AG10803 (cell line): Measurements from ENCODE around the gene GALNT1.
"Not testable (repeated sequence)": the region's sequence is repeated elsewhere in the genome, so short reads cannot be mapped to it uniquely, and the experiment has no call there.

ENCODE experiments used
- DNase-seq: peaks from one replicate; pipeline ENCODE4 v3.0.0; 2010; ENCODE audit warnings: low read depth
- H3K4me3 ChIP-seq: 2 replicates; pipeline ENCODE4 v1.5.1; 2011; ENCODE audit warnings: mild to moderate bottlenecking, low read length, control low read depth
- TF ChIP-seq, protein P1 (sequence below): conservative IDR thresholded peaks from 2 replicates; pipeline ENCODE4 v1.5.1; 2011; ENCODE audit warnings: mild to moderate bottlenecking, low read length, control low read depth, inconsistent platforms

GALNT1 gene

DNA sequence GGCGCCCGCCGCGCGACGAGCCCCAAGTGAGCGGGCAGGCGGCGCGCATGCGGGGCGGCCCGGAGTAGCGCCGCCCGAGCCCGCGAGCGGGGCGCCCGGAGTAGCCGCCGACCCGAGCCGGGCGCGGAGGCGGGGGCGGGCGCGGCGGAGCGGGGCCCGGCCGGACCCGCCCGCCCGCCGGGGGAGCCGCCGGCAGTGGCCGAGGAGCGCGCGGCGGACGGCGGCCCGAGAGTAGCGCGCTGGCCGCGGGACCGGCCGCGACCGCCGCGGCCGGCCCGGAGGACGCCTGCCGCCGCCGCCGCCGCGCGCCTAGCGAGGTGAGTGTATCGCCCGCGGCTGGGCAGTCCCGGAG lies at the start of gene GALNT1:
GALNT1 (plus strand) TSS at position 195 of the 352 bp plus-strand sequence. CDS start 72,923 bp downstream, outside the sequence.
- no peak for DNase-seq
- H3K4me3 ChIP-seq = peak within 1 kb of the TSS; percentile 73
- TF ChIP-seq, protein P1, sequence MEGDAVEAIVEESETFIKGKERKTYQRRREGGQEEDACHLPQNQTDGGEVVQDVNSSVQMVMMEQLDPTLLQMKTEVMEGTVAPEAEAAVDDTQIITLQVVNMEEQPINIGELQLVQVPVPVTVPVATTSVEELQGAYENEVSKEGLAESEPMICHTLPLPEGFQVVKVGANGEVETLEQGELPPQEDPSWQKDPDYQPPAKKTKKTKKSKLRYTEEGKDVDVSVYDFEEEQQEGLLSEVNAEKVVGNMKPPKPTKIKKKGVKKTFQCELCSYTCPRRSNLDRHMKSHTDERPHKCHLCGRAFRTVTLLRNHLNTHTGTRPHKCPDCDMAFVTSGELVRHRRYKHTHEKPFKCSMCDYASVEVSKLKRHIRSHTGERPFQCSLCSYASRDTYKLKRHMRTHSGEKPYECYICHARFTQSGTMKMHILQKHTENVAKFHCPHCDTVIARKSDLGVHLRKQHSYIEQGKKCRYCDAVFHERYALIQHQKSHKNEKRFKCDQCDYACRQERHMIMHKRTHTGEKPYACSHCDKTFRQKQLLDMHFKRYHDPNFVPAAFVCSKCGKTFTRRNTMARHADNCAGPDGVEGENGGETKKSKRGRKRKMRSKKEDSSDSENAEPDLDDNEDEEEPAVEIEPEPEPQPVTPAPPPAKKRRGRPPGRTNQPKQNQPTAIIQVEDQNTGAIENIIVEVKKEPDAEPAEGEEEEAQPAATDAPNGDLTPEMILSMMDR = no peak

DNA sequence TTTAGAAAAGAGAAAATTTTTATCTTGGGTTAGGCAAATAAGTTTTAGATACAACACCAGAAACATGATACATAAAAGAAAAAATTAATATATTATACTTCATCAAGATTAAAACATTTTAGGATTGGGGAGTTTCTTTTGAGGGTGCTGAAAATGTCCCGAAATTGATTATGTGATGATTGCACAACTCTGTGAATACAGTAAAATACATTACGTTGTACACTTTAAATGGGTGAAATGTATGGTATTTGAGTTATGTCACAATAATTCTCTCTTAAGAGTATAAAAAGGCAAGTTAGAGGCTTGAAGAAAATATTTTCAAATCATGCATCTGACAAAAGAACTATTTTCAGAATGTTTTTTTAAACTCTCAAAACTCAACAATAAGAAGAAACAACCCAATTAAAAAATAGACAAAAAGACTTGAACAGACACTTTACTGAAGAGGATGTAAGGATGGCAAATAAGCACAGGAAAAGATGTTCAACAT lies 47.6 kb upstream of the GALNT1 start:
- no peak for DNase-seq
- H3K4me3 ChIP-seq = no peak overlapping the region
- TF ChIP-seq, protein P1 = no peak

DNA sequence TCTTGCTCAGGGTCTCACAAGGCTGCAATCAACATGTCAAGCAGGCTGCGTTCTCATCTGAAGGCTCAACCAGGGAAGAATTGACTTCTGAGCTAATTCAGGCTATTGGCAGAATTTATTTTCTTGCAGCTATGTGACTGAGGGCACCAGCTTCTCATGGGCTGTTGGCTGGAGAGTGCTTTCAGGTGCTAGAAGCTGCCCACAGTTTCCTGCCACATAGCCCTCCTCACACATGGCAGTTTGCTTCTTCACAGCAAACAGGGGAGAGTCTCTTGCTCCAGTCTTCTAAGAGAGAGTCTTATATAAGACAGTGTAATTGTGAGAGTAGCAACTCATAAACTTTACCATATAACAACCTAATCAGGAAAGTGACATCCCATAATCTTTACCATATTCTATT lies 46.2 kb upstream of the GALNT1 start:
- no peak overlapping the region for H3K4me3 ChIP-seq
- TF ChIP-seq, protein P1 = no peak
- DNase-seq = no peak

DNA sequence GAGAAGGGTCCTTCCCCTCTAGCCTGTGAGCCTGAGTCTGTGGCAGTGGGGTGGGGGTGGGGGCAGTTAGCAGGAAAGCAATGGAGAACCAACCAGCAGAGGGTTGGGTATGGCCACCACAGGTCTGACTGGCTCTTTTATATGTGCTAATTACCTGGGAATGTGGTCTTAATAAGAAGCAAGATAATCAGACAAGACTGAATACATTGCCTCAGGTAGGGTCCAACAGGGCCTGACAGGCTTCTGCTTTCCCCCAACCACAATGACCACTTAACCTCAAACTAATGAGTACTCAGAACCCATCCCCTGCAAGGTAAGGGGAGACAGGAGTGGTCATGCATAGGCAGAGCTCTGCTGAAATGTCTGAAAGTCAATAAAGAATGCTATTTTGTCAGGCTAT lies 39.2 kb upstream of the GALNT1 start:
- H3K4me3 ChIP-seq = no peak overlapping the region
- TF ChIP-seq, protein P1 = no peak
- no peak for DNase-seq

DNA sequence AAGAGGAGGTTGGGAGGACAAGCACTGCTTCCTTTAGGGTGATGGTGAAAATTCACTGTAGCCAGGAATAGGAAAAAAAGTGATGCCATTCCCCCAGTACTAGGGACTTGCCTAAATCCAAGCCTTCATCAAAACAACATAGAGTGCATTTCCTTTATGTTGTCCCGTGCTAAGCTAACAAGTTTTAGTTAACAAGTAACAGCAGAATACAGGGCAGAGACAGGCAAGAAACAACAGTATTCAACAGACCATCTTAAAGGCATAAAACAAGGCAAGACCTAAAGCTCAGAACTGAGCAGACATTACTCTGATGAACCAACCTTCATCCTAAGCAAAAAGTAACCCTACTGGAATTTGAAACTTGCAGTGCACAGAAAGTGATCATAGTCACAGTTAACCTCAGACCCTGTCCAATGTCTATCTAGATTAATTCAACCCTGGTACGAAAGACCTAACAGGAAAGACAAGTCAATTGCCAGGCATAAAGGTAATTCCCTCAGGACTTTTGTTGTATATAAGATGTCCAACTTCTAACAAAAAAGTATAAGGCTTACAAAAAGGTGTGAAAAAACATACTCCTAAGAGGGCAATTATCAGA lies 34.4 kb upstream of the GALNT1 start:
- DNase-seq = no peak

DNA sequence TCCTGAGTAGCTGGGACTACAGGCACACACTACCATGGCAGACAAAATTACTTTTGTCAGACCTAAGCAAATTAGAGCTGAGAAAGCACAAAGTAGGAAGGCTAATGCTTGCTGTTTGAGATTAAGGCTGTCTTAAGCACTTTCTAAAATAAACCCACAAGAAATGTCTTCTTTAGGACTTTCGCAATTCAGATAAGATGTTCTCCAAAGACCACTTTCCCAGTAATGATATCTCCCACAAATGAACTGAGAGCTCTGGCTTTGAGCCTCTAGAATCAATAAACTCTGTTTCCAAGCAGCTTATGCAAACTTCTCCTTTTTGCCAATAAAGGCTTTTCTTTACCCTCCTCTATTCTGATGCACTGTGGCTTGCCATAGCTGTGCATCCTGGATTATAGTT lies 32.0 kb upstream of the GALNT1 start:
- TF ChIP-seq, protein P1 = no peak
- H3K4me3 ChIP-seq = no peak overlapping the region
- DNase-seq = no peak

More for the DNA sequence above, 34.4 kb upstream of the GALNT1 start:
- TF ChIP-seq, protein P1 = no peak
- H3K4me3 ChIP-seq = no peak overlapping the region

DNA sequence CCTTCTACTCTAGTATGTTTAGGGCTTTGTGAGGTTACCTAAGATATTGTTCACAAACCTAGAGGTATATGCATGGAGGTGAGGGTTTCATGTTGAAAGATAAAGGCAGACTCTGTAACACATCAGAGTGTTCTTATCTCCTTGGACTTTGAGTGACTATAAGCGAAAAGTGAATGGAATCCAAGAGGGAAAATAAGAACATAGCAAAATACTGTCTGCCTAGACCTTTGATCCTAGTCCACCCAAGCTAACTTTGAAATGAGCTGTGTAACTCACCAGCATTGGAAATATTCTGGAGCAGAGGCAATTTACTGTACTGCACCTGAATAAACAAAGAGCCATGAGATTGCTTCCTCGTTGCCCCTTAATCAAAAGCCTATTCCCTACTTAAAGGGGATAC lies 28.2 kb upstream of the GALNT1 start:
- H3K4me3 ChIP-seq = no peak overlapping the region
- no peak for DNase-seq
- TF ChIP-seq, protein P1 = no peak

DNA sequence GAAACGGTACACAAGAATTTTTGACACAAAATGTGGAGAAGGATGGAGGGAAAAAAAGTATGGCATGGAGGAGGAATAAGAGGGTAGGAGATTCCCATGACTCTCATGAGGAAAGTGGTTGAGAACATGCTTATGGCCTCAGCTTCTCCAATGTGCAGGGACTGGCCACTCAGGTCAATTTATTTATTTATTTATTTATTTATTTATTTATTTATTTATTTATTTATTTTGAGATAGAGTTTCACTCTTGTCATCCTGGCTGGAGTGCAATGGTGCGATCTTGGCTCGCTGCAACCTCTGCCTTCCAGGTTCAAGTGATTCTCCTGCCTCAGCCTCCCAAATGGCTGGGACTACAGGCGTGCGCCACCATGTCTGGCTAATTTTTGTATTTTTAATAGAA lies 26.0 kb upstream of the GALNT1 start:
- H3K4me3 ChIP-seq, DNase-seq: not testable (repeated sequence)
